ENCODE data around the gene OR7D2. TPM values are rescaled to one million over a fixed set of nuclear protein-coding genes. Genes with fewer than 3 reads are reported as not detected.

The OR7D2 gene
- total and polyA plus RNA-seq, 2 experiments from 2014 or later, result not detected

DNA sequence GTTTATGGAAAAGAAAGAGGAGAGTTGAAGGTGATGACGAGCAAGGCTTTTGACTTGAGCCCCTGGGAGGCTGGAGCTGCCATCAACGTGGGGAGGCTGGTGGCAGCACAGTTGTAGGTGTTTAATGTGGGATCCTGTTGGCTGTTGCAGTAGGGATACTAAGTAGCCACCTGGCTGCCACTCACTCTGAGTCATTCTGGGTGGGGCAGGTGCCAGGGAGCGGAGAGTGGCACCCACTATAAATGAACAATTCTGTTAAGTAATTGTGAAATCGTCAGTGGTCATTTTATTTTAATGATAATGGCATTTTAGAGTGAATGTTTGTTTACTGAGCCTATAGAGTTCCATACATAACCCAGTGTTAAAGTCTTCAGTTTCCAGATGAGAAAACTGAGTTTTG, 28.8 kb upstream of the OR7D2 start:
- Histone ChIP-seq H3K27me3 (replicated peaks; ENCODE audit: insufficient read depth) (no peaks in the 10 kb centered on the region), H4K20me1 (ENCODE audit: insufficient read depth) (no peaks in the 10 kb centered on the region; the same call in 1 of the 2 replicates), H3K9ac (no peak overlapping the region), H3K9me3 (ENCODE audit: low read depth) (no peaks in the 10 kb centered on the region), H3K4me2 (ENCODE audit: unreplicated experiment) (no peak overlapping the region), H3F3A (ENCODE audit: insufficient read depth) (0 out of 2 replicates have a peak, but pooled peaks cover under 1% of the 10 kb centered on the region), H3K4me1 (ENCODE audit: insufficient read depth) (no peaks in the 10 kb centered on the region), H3K4me3 (no peak overlapping the region), H3K36me3 (ENCODE audit: low read depth) (peaks cover 20% of the 10 kb centered on the region; the same call in 1 of the 2 replicates), H3K27ac (no peak overlapping the region), H2AFZ (no peak overlapping the region), H3K9me2 (ENCODE audit: insufficient read depth) (no peaks in the 10 kb centered on the region), H3K79me2 (ENCODE audit: insufficient read depth) (peaks cover 100% of the 10 kb centered on the region)
- WGBS, 2 experiments (ENCODE audit: low coverage in 1 of 2, low lambda C conversion rate in 2 of 2, missing lambda C conversion rate in 2 of 2), result 98 to 99% methylated on average over 4 of the region's 4 CpGs
- DNase-seq, result no peak
- in situ Hi-C loops (cut with MboI), result no loop called here
- TF ChIP-seq EZH2phosphoT487 (IDR thresholded peaks at IDR 0.05; ENCODE audit: insufficient read depth, low read depth) (no peak), EZH2 (IDR thresholded peaks at IDR 0.05; ENCODE audit: insufficient read depth, poor library complexity, severe bottlenecking) (no peak)

DNA sequence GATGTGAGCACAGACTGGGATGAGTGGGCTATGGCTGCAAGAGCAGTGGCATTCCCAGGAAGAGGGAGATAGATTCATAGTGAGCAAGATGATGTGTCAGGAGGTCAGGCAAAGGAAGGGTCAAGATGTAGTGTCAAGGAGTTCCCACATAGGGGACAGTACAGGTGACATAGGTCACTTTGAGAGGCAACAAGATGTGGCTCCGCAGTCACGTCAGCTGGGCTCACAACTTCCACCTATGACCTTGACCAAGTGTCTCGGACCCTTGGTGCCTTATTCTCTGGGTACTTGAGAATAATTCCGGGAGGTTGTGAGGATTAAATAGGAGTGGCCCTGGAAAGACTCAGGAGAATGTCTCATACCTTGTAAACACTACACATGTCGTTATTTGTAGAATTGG, 28.1 kb upstream of the OR7D2 start:
- TF ChIP-seq EZH2 (IDR thresholded peaks at IDR 0.05; ENCODE audit: insufficient read depth, poor library complexity, severe bottlenecking), result no peak
- TF ChIP-seq EZH2phosphoT487 (IDR thresholded peaks at IDR 0.05; ENCODE audit: insufficient read depth, low read depth), result no peak
- Histone ChIP-seq H3K4me1 (ENCODE audit: insufficient read depth) (no peaks in the 10 kb centered on the region), H3K79me2 (ENCODE audit: insufficient read depth) (peaks cover 100% of the 10 kb centered on the region), H3K9me3 (ENCODE audit: low read depth) (no peaks in the 10 kb centered on the region), H3K27me3 (replicated peaks; ENCODE audit: insufficient read depth) (no peaks in the 10 kb centered on the region), H3K36me3 (ENCODE audit: low read depth) (peaks cover 21% of the 10 kb centered on the region; the same call in 1 of the 2 replicates), H3K27ac (no peak overlapping the region), H2AFZ (no peak overlapping the region), H3K4me2 (ENCODE audit: unreplicated experiment) (no peak overlapping the region), H3K9me2 (ENCODE audit: insufficient read depth) (no peaks in the 10 kb centered on the region), H3K9ac (no peak overlapping the region), H4K20me1 (ENCODE audit: insufficient read depth) (no peaks in the 10 kb centered on the region; the same call in 1 of the 2 replicates), H3F3A (ENCODE audit: insufficient read depth) (no peaks in the 10 kb centered on the region), H3K4me3 (no peak overlapping the region)
- 87 to 91% methylated on average over 5 of the region's 5 CpGs for WGBS, 2 experiments (ENCODE audit: low coverage in 1 of 2, low lambda C conversion rate in 2 of 2, missing lambda C conversion rate in 2 of 2)
- DNase-seq, result no peak
- in situ Hi-C loops (cut with MboI), result no loop called here

DNA sequence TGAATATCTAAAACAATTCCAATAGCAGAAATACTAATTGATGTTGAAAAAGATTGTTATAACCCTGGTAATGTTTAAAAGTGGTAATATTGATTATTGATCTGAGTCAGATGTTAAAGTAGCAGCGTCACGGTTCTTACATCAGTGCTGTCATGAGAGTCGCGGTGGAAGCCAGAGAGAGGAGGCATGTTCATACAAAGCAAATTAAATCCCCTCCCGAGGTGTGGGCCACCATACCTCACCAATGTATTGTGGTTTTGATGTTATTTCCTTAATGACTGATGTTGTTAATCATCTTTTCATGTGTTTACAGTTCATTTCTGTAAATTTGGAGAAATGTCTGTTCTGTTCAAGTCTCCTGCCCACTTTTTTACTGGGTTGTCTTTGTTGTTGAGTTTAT, 27.4 kb upstream of the OR7D2 start:
- H3K79me2 ChIP-seq (ENCODE audit: insufficient read depth), result peaks cover 100% of the 10 kb centered on the region
- no peak overlapping the region for H3K27ac ChIP-seq
- no peak overlapping the region for H3K4me3 ChIP-seq
- peaks cover 20% of the 10 kb centered on the region; the same call in 1 of the 2 replicates for H3K36me3 ChIP-seq (ENCODE audit: low read depth)
- H3K27me3 ChIP-seq (replicated peaks; ENCODE audit: insufficient read depth), result no peaks in the 10 kb centered on the region
- no peak overlapping the region for H3K9ac ChIP-seq
- 95 to 97% methylated on average over 5 of the region's 5 CpGs for WGBS, 2 experiments (ENCODE audit: low coverage in 1 of 2, low lambda C conversion rate in 2 of 2, missing lambda C conversion rate in 2 of 2)
- TF ChIP-seq EZH2phosphoT487 (IDR thresholded peaks at IDR 0.05; ENCODE audit: insufficient read depth, low read depth), result no peak
- no peak for TF ChIP-seq EZH2 (IDR thresholded peaks at IDR 0.05; ENCODE audit: insufficient read depth, poor library complexity, severe bottlenecking)
- no peaks in the 10 kb centered on the region; the same call in 1 of the 2 replicates for H4K20me1 ChIP-seq (ENCODE audit: insufficient read depth)
- H2AFZ ChIP-seq, result no peak overlapping the region
- H3K4me2 ChIP-seq (ENCODE audit: unreplicated experiment), result no peak overlapping the region
- no peaks in the 10 kb centered on the region for H3K9me2 ChIP-seq (ENCODE audit: insufficient read depth)
- in situ Hi-C loops (cut with MboI), result no loop called here
- DNase-seq, result no peak
- no peaks in the 10 kb centered on the region for H3K4me1 ChIP-seq (ENCODE audit: insufficient read depth)
- H3F3A ChIP-seq (ENCODE audit: insufficient read depth), result no peaks in the 10 kb centered on the region
- no peaks in the 10 kb centered on the region for H3K9me3 ChIP-seq (ENCODE audit: low read depth)

DNA sequence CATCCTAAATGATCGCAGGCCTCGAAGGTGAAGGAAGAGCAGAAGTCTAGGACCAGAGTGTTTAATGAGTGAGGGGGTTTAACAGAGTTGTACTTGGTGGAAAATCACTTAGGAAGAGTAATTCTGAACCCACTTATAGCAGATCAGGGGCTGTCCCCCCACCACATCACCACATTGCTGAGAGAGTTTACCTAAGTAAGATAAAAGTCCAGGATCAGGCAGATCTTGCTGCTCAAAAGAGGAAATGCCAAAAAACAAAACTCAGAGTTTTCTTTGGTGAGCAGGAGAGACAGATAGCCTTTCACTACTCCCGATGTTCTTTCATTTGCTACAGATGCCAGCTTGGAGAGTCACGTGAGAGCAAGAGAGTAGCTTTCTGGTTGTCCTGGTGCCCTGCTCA, 23.2 kb upstream of the OR7D2 start:
- DNase-seq, result no peak
- no peaks in the 10 kb centered on the region for H4K20me1 ChIP-seq (ENCODE audit: insufficient read depth)
- H3K4me2 ChIP-seq (ENCODE audit: unreplicated experiment), result no peak overlapping the region
- TF ChIP-seq EZH2phosphoT487 (IDR thresholded peaks at IDR 0.05; ENCODE audit: insufficient read depth, low read depth) (no peak), EZH2 (IDR thresholded peaks at IDR 0.05; ENCODE audit: insufficient read depth, poor library complexity, severe bottlenecking) (no peak)
- H3K4me1 ChIP-seq (ENCODE audit: insufficient read depth), result no peaks in the 10 kb centered on the region
- H3F3A ChIP-seq (ENCODE audit: insufficient read depth), result no peaks in the 10 kb centered on the region
- no peaks in the 10 kb centered on the region for H3K9me2 ChIP-seq (ENCODE audit: insufficient read depth)
- H3K9ac ChIP-seq, result no peak overlapping the region
- in situ Hi-C loops (cut with MboI), result no loop called here
- H3K4me3 ChIP-seq, result no peak overlapping the region
- peaks cover 45% of the 10 kb centered on the region for H3K36me3 ChIP-seq (ENCODE audit: low read depth)
- H3K9me3 ChIP-seq (ENCODE audit: low read depth), result no peaks in the 10 kb centered on the region
- H3K79me2 ChIP-seq (ENCODE audit: insufficient read depth), result peaks cover 67% of the 10 kb centered on the region
- 98% methylated on average over 4 of the region's 4 CpGs for WGBS, 2 experiments (ENCODE audit: low coverage in 1 of 2, low lambda C conversion rate in 2 of 2, missing lambda C conversion rate in 2 of 2)
- H3K27me3 ChIP-seq (replicated peaks; ENCODE audit: insufficient read depth), result no peaks in the 10 kb centered on the region
- H3K27ac ChIP-seq, result no peak overlapping the region
- H2AFZ ChIP-seq, result no peak overlapping the region

DNA sequence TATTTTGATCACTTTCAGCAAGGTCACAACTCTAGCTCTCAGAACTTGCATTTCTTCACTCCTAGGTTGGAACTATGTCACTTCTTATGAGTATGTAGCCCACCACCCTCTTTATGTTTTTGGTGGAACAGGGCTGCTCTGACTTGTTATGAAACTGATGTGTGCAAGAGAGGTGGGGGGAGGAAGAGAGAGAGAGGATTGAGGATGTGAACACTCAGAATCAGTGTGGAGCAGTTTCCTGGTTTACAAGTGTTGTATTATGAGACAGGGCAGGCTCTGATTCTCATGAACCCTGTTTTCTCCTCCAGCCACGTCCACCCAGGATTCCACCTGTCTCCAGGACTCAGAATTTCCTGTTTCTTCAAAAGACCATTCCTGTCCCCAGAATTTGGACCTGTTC, 22.5 kb upstream of the OR7D2 start:
- 100% methylated on average over 1 of the region's 1 CpG for WGBS, 2 experiments (ENCODE audit: low coverage in 1 of 2, low lambda C conversion rate in 2 of 2, missing lambda C conversion rate in 2 of 2)
- Histone ChIP-seq H3K4me2 (ENCODE audit: unreplicated experiment) (no peak overlapping the region), H3K27me3 (replicated peaks; ENCODE audit: insufficient read depth) (no peaks in the 10 kb centered on the region), H4K20me1 (ENCODE audit: insufficient read depth) (no peaks in the 10 kb centered on the region), H3K9me2 (ENCODE audit: insufficient read depth) (no peaks in the 10 kb centered on the region), H3K9ac (no peak overlapping the region), H3K4me1 (ENCODE audit: insufficient read depth) (no peaks in the 10 kb centered on the region), H2AFZ (no peak overlapping the region), H3K27ac (no peak overlapping the region), H3K4me3 (no peak overlapping the region), H3K9me3 (ENCODE audit: low read depth) (no peaks in the 10 kb centered on the region), H3K79me2 (ENCODE audit: insufficient read depth) (peaks cover 64% of the 10 kb centered on the region), H3K36me3 (ENCODE audit: low read depth) (peaks cover 52% of the 10 kb centered on the region), H3F3A (ENCODE audit: insufficient read depth) (no peaks in the 10 kb centered on the region)
- DNase-seq, result no peak
- TF ChIP-seq EZH2 (IDR thresholded peaks at IDR 0.05; ENCODE audit: insufficient read depth, poor library complexity, severe bottlenecking) (no peak), EZH2phosphoT487 (IDR thresholded peaks at IDR 0.05; ENCODE audit: insufficient read depth, low read depth) (no peak)
- in situ Hi-C loops (cut with MboI), result no loop called here
